C1 segment of cervical spinal cord (tissue), 14 donors: ENCODE measurements around the gene DOCK4.
A peak's percentile ranks its signal among the peaks of the same experiment; 100 is the strongest.
"Not testable (repeated sequence)": the region's sequence is repeated elsewhere in the genome, so short reads cannot be mapped to it uniquely, and the experiment has no call there.

ENCODE experiments used
- DNase-seq, 14 donors: peaks; one replicate each; lab custom pipeline; 2025; lab: John Stamatoyannopoulos, UW

The DOCK4 gene

GRCh38 chr7:111958431-111958830 is 247.8 kb downstream of the DOCK4 start:
- no peak for DNase-seq

- no peak for DNase-seq
Observed at GRCh38 chr7:111955616-111956015, 250.6 kb downstream of the DOCK4 start.

- DNase-seq = peak in 7 of 14 donors; percentile 20 to 54 (median 46)
Observed at GRCh38 chr7:111954474-111955381, 251.5 kb downstream of the DOCK4 start.

GRCh38 chr7:111954056-111954455 is 252.1 kb downstream of the DOCK4 start:
- DNase-seq = no peak

GRCh38 chr7:111953611-111954010 is 252.6 kb downstream of the DOCK4 start:
- peak in 7 of 14 donors; percentile 12 to 38 (median 19) for DNase-seq

GRCh38 chr7:111952783-111953182 is 253.4 kb downstream of the DOCK4 start:
- DNase-seq = no peak

- DNase-seq = no peak
Observed at GRCh38 chr7:111951052-111951451, 255.1 kb downstream of the DOCK4 start.

- no peak for DNase-seq
Observed at GRCh38 chr7:111942450-111943081, 263.6 kb downstream of the DOCK4 start.

- DNase-seq = no peak
Observed at GRCh38 chr7:111937163-111937562, 269.0 kb downstream of the DOCK4 start.

- DNase-seq = no peak
Observed at GRCh38 chr7:111933609-111934008, 272.6 kb downstream of the DOCK4 start.

- no peak for DNase-seq
Observed at GRCh38 chr7:111931958-111932357, 274.2 kb downstream of the DOCK4 start.

- DNase-seq = peak in 1 of 14 donors; percentile 19
Observed at GRCh38 chr7:111931016-111931517, 275.1 kb downstream of the DOCK4 start.

- DNase-seq = no peak
Observed at GRCh38 chr7:111929264-111929663, 276.9 kb downstream of the DOCK4 start.

- no peak for DNase-seq
Observed at GRCh38 chr7:111927353-111928019, 278.7 kb downstream of the DOCK4 start.

- DNase-seq = no peak
Observed at GRCh38 chr7:111920329-111920728, 285.9 kb downstream of the DOCK4 start.

- no peak for DNase-seq
Observed at GRCh38 chr7:111919631-111920179, 286.5 kb downstream of the DOCK4 start.

GRCh38 chr7:111919164-111919563 is 287.0 kb downstream of the DOCK4 start:
- DNase-seq = no peak

- DNase-seq = no peak
Observed at GRCh38 chr7:111918461-111918860, 287.7 kb downstream of the DOCK4 start.

- not testable (repeated sequence) for DNase-seq
Observed at GRCh38 chr7:111917404-111917803, 288.8 kb downstream of the DOCK4 start.

- no peak for DNase-seq
Observed at GRCh38 chr7:111914291-111914690, 291.9 kb downstream of the DOCK4 start.

GRCh38 chr7:111911166-111911961 is 294.8 kb downstream of the DOCK4 start:
- DNase-seq = no peak
